K562 (cell line): ENCODE results near the gene GPR107. TPM values are rescaled to one million over a fixed set of nuclear protein-coding genes. Genes with fewer than 3 reads are reported as not detected.

Source experiments
- ATAC-seq: fragments of 200-7000 bp; cut with Tn5 transposase; 3 replicates; pipeline ENCODE4 v1.9.1; 2020; ENCODE audit warnings: moderate library complexity
- BruUV-seq: library from RNA; stranded (reverse); fragments of 400-500 nt; replicated peaks from 2 replicates; lab custom pipeline; 2021; lab: Mats Ljungman, UMichigan
- CTCF ChIA-PET: fragments of 300-600 bp; formaldehyde crosslinking; extraction: SDS; loops from one replicate; lab custom pipeline; 2021; ENCODE audit warnings: low intra/inter-chr PET ratio; lab: Yijun Ruan, JAX
- POLR2A ChIA-PET: fragments of 300-600, 350-650 bp; sonication (Branson Sonifier 250); formaldehyde crosslinking; extraction: SDS; loops from one replicate; lab custom pipeline; 2021; ENCODE audit warnings: antibody characterized with exemption, inconsistent platforms; lab: Yijun Ruan, JAX
- DNase-seq, 4 experiments: peaks; one replicate each; pipeline versions ENCODE4 v3.0.0 to v3.0.0-alpha.2; 2011 to 2018; ENCODE audit warnings: low spot score in 3 of 4, mixed read lengths in 3 of 4; ENCODE audit errors: extremely low read depth in 1 of 4
- FAIRE-seq: peaks from 2 replicates; lab custom pipeline; 2011; peaks lifted over from hg19 to GRCh38; lab: Jason Lieb, UNC
- H2AFZ ChIP-seq: 2 replicates; pipeline ENCODE4 v1.6.0; 2011; ENCODE audit warnings: low read depth, low read length, control low read depth, inconsistent platforms
- H3K27ac ChIP-seq: fragments of 200-600 bp; 3 replicates; pipeline ENCODE4 v1.8.0; 2011; ENCODE audit warnings: low read depth, mild to moderate bottlenecking, control low read depth, inconsistent platforms, low read length, moderate library complexity, mixed read lengths; ENCODE audit errors: extremely low read depth
- H3K27me3 ChIP-seq, 2 experiments: fragments of 300-600 bp in 1 of 2; 2 replicates in 1 of 2; 3 replicates in 1 of 2; pipeline versions ENCODE4 v1.6.0 to v1.8.0; 2011; ENCODE audit warnings: inconsistent platforms in 2 of 2, low read length in 2 of 2, mild to moderate bottlenecking in 1 of 2, mixed read lengths in 1 of 2, moderate library complexity in 1 of 2; ENCODE audit not compliant: control insufficient read depth in 2 of 2, insufficient read depth in 2 of 2
- H3K36me3 ChIP-seq: fragments of 300-600 bp; 3 replicates; pipeline ENCODE4 v1.8.0; 2011; ENCODE audit warnings: mild to moderate bottlenecking, low read length, inconsistent platforms; ENCODE audit not compliant: control insufficient read depth, insufficient read depth
- H3K4me1 ChIP-seq, 2 experiments: fragments of 200-600 bp in 1 of 2; replicated peaks in 1 of 2; 2 replicates in 1 of 2; 3 replicates in 1 of 2; pipeline versions ENCODE4 v1.5.1 to v1.8.0; 2011; ENCODE audit warnings: inconsistent platforms in 2 of 2, low read length in 2 of 2, mild to moderate bottlenecking in 1 of 2, mixed read lengths in 1 of 2, moderate library complexity in 1 of 2; ENCODE audit not compliant: control insufficient read depth in 2 of 2, insufficient read depth in 2 of 2
- H3K4me2 ChIP-seq: 2 replicates; pipeline ENCODE4 v1.6.1; 2011; ENCODE audit warnings: low read length, control low read depth, inconsistent platforms, mixed read lengths; ENCODE audit not compliant: insufficient read depth
- H3K4me3 ChIP-seq: fragments of 200-600 bp; sonication (generic), shearing (Covaris generic); 2 replicates; pipeline ENCODE4 v1.5.1; 2016; ENCODE audit warnings: control low read depth, inconsistent platforms
- H3K79me2 ChIP-seq: fragments of 200-600 bp; 3 replicates; pipeline ENCODE4 v1.8.0; 2011; ENCODE audit warnings: low read length, inconsistent platforms; ENCODE audit not compliant: control insufficient read depth, insufficient read depth
- H3K9ac ChIP-seq, 2 experiments: 2 replicates each; pipeline versions ENCODE4 v1.6.0 to v1.6.1; 2011; ENCODE audit warnings: low read depth in 2 of 2, low read length in 2 of 2, control low read depth in 1 of 2, inconsistent platforms in 1 of 2, mild to moderate bottlenecking in 1 of 2, mixed read lengths in 1 of 2; ENCODE audit not compliant: insufficient read depth in 1 of 2
- H3K9me1 ChIP-seq: one replicate; pipeline ENCODE4 v1.6.0; 2011; ENCODE audit warnings: inconsistent platforms, mild to moderate bottlenecking, low read length, moderate library complexity; ENCODE audit not compliant: control insufficient read depth, insufficient read depth
- H3K9me3 ChIP-seq: replicated peaks from 2 replicates; pipeline ENCODE4 v1.5.1; 2011; ENCODE audit warnings: low read depth, low read length, inconsistent platforms; ENCODE audit not compliant: control insufficient read depth, insufficient read depth
- H4K20me1 ChIP-seq: replicated peaks from 2 replicates; pipeline ENCODE4 v1.6.1; 2011; ENCODE audit warnings: low read length, inconsistent platforms, mixed read lengths; ENCODE audit not compliant: control insufficient read depth, insufficient read depth
- EGR1 ChIP-seq: fragments of 450-650 bp; conservative IDR thresholded peaks from 2 replicates; pipeline ENCODE4 v1.6.1; 2017; ENCODE audit warnings: mild to moderate bottlenecking
- HNRNPL ChIP-seq: fragments of 200-400 bp; formaldehyde crosslinking; IDR thresholded peaks from 2 replicates; pipeline ENCODE4 v1.6.1; 2017; ENCODE audit warnings: low read depth, mild to moderate bottlenecking, low read length
- NEUROD1 ChIP-seq: fragments of 150-350 bp; IDR thresholded peaks from 2 replicates; pipeline ENCODE4 v1.6.1; 2014; ENCODE audit warnings: borderline replicate concordance, low read length, low read depth; ENCODE audit not compliant: partially characterized antibody
- NFRKB ChIP-seq: fragments of 450-650 bp; IDR thresholded peaks from 2 replicates; pipeline ENCODE4 v1.6.1; 2016; ENCODE audit warnings: low read depth
- PTTG1 ChIP-seq: fragments of 450-650 bp; IDR thresholded peaks from 2 replicates; pipeline ENCODE4 v1.6.1; 2016; ENCODE audit warnings: low read depth, mild to moderate bottlenecking, missing genetic modification characterization, missing compliant biosample characterization
- RBFOX2 ChIP-seq: fragments of 200-400 bp; formaldehyde crosslinking; IDR thresholded peaks from 2 replicates; pipeline ENCODE4 v1.6.1; 2017; ENCODE audit warnings: low read depth, mild to moderate bottlenecking, low read length, moderate library complexity
- SRSF1 ChIP-seq: fragments of 200-400 bp; formaldehyde crosslinking; IDR thresholded peaks from 2 replicates; pipeline ENCODE4 v1.6.1; 2017; ENCODE audit warnings: mild to moderate bottlenecking, low read depth, low read length, moderate library complexity
- TAL1 ChIP-seq: fragments of 450-650 bp; IDR thresholded peaks from 2 replicates; pipeline ENCODE4 v1.6.1; 2016; ENCODE audit warnings: mild to moderate bottlenecking
- ZNF165 ChIP-seq: fragments of 250-450 bp; sonication (Bioruptor Pico); IDR thresholded peaks from 2 replicates; pipeline ENCODE4 v1.4.0; 2020; ENCODE audit warnings: borderline replicate concordance
- ZNF175 ChIP-seq: fragments of 200-800 bp; sonication (Bioruptor generic); IDR thresholded peaks from 2 replicates; pipeline ENCODE4 v1.6.1; 2016; ENCODE audit warnings: low read depth, mild to moderate bottlenecking, missing genetic modification characterization, missing compliant biosample characterization
- ZNF324 ChIP-seq: fragments of 250-450 bp; sonication (Bioruptor Pico); IDR thresholded peaks from 2 replicates; pipeline ENCODE4 v1.4.0; 2020; ENCODE audit warnings: mild to moderate bottlenecking
- WGBS: fragments of 100-300 bp; shearing (Covaris generic); methylation state at CpG from one replicate; pipeline ENCODE4 v1.1.6; 2016; ENCODE audit warnings: low coverage, mixed read lengths; ENCODE audit not compliant: insufficient coverage; ENCODE audit errors: missing lambda C conversion rate; 5-methylcytosine and 5-hydroxymethylcytosine counted together
- in situ Hi-C: fragments of 300-500 bp; cut with MboI; formaldehyde crosslinking; loops from 4 replicates; pipeline ENCODE4 v1.15.0; 2018; ENCODE audit warnings: inconsistent platforms, mixed read lengths
- intact Hi-C: fragments of 100-400 bp; cut with micrococcal nuclease; formaldehyde crosslinking; loops from 2 replicates; pipeline ENCODE4 v1.14.2; 2022
- polyA plus RNA-seq, 8 experiments: library from polyadenylated mRNA; depleted of rRNA in 4 of 8; stranded (reverse) in 5 of 8; unstranded in 3 of 8; fragments of >200 nt; fragmentation: Nextera tagmentation in 2 of 8; fragmentation: Illumina TruSeq in 1 of 8; extraction: Ambion mirVana in 2 of 8; extraction: Trizol in 1 of 8; gene quantifications; 2 replicates each; pipeline versions ENCODE4 v1.2.1 to v1.2.3, GENCODE V29; 2011 to 2014; ENCODE audit warnings: inconsistent platforms in 1 of 8, missing spikeins in 1 of 8
- total RNA-seq, 7 experiments: library from RNA; depleted of rRNA in 6 of 7; stranded (reverse); fragments of >200 nt in 6 of 7; fragmentation: Illumina TruSeq in 2 of 7; extraction: Trizol in 2 of 7; gene quantifications; 2 replicates each; pipeline versions ENCODE4 v1.2.1 to v1.2.3, GENCODE V29; 2011 to 2021; ENCODE audit warnings: low replicate concordance in 1 of 7
- TF ChIP-seq, protein P1 (sequence below): fragments of 250-450 bp; sonication (Bioruptor Pico); IDR thresholded peaks from 2 replicates; pipeline ENCODE4 v1.4.0; 2020
- TF ChIP-seq, protein P2 (sequence below): sonication (generic); formaldehyde crosslinking; IDR thresholded peaks from 2 replicates; pipeline ENCODE4 v1.8.1; 2023; ENCODE audit warnings: mild to moderate bottlenecking, missing genetic modification reagents

Gene GPR107
- total and polyA plus RNA-seq, 9 of the 15 experiments (the other 6 are each of a cell fraction or from before 2014, with no cell fraction given), result 3.2 to 34.6 (median 14.4) TPM

DNA sequence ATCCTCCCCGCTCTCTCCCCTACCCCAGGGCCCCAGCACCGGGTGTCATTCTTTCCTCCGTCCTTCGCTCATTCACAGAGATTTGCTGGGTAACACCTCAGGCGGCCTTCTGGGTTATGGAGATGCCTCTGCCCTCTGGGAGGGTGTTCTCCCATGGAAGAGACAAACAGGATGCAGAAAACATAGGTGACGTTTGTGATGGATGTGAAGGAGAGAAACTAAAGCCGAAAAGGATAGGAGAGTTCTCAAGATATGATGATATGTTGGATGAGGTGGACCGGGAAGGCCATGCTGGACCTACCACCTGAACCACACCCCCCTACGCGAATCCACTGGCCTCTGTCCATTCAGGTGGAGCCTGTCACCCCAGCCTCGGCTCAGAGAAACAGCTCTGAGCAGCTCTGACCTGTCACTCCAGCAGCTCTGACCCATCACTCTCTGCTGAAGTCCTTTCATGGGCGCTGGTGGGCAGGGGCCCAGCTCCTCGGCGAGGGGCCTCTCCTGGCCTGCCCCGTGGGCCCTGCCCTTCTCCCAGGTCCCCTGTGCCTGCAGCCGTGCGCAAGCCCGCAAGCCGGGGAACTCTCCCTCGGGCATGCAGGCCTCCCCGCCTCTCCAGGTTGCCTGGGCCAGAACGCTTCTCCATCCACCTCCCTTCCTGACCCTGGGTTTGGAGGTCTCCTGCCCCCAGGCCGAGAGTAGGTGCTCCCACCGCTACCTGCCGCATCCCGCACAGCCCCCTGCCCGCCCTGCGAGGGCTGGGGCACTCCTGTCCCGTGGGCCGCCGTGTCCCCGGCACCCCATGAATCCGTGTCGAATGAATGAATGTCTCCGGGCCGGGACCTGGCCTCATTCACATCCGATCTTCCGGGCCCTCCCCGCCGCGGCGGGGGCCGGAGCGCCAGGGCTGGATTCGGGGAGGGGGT is 117.8 kb downstream of the GPR107 start:
- ChIA-PET POLR2A (no interaction called here), CTCF (no interaction called here)
- Histone ChIP-seq H3K9me1 (no peaks in the 10 kb centered on the region), H4K20me1 (peaks cover 11% of the 10 kb centered on the region; the same call in 1 of the 2 replicates), H3K4me3 (peak overlapping the region; percentile 52), H3K9ac (peak overlapping the region in 1 of 2 experiments; percentile 90; a peak in 3 of 4 replicates), H3K79me2 (peaks cover 16% of the 10 kb centered on the region), H3K4me1 (peaks cover 0 to 27% of the 10 kb centered on the region in 2 experiments; a peak in 3 of 5 replicates), H3K4me2 (peak overlapping the region; percentile 39; the same call in 1 of the 2 replicates), H3K36me3 (no peaks in the 10 kb centered on the region), H3K27ac (no peak overlapping the region), H3K27me3 (no peaks in the 10 kb centered on the region; a peak in 1 of 5 replicates), H3K9me3 (no peaks in the 10 kb centered on the region), H2AFZ (peak overlapping the region; percentile 78)
- BruUV-seq, result no TSS peak
- in situ Hi-C loops, result no loop called here
- intact Hi-C loops, result no loop called here
- WGBS, result 43% methylated on average over 30 of the region's 45 CpGs
- no peak for DNase-seq
- FAIRE-seq, result no peak
- ATAC-seq, result peak; percentile 34
- TF ChIP-seq HNRNPL (no peak), TAL1 (no peak), ZNF165 (no peak), NEUROD1 (no peak), ZNF324 (CRISPR knock-in tag) (no peak), PTTG1 (no peak), SRSF1 (no peak), RBFOX2 (peak; percentile 41; the same call in 1 of the 2 replicates), NFRKB (no peak), ZNF175 (CRISPR knock-in tag) (no peak), EGR1 (peak; percentile 41)
- TF ChIP-seq, protein P1, sequence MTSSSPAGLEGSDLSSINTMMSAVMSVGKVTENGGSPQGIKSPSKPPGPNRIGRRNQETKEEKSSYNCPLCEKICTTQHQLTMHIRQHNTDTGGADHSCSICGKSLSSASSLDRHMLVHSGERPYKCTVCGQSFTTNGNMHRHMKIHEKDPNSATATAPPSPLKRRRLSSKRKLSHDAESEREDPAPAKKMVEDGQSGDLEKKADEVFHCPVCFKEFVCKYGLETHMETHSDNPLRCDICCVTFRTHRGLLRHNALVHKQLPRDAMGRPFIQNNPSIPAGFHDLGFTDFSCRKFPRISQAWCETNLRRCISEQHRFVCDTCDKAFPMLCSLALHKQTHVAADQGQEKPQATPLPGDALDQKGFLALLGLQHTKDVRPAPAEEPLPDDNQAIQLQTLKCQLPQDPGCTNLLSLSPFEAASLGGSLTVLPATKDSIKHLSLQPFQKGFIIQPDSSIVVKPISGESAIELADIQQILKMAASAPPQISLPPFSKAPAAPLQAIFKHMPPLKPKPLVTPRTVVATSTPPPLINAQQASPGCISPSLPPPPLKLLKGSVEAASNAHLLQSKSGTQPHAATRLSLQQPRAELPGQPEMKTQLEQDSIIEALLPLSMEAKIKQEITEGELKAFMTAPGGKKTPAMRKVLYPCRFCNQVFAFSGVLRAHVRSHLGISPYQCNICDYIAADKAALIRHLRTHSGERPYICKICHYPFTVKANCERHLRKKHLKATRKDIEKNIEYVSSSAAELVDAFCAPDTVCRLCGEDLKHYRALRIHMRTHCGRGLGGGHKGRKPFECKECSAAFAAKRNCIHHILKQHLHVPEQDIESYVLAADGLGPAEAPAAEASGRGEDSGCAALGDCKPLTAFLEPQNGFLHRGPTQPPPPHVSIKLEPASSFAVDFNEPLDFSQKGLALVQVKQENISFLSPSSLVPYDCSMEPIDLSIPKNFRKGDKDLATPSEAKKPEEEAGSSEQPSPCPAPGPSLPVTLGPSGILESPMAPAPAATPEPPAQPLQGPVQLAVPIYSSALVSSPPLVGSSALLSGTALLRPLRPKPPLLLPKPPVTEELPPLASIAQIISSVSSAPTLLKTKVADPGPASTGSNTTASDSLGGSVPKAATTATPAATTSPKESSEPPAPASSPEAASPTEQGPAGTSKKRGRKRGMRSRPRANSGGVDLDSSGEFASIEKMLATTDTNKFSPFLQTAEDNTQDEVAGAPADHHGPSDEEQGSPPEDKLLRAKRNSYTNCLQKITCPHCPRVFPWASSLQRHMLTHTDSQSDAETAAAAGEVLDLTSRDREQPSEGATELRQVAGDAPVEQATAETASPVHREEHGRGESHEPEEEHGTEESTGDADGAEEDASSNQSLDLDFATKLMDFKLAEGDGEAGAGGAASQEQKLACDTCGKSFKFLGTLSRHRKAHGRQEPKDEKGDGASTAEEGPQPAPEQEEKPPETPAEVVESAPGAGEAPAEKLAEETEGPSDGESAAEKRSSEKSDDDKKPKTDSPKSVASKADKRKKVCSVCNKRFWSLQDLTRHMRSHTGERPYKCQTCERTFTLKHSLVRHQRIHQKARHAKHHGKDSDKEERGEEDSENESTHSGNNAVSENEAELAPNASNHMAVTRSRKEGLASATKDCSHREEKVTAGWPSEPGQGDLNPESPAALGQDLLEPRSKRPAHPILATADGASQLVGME, result no peak
- TF ChIP-seq, protein P2, sequence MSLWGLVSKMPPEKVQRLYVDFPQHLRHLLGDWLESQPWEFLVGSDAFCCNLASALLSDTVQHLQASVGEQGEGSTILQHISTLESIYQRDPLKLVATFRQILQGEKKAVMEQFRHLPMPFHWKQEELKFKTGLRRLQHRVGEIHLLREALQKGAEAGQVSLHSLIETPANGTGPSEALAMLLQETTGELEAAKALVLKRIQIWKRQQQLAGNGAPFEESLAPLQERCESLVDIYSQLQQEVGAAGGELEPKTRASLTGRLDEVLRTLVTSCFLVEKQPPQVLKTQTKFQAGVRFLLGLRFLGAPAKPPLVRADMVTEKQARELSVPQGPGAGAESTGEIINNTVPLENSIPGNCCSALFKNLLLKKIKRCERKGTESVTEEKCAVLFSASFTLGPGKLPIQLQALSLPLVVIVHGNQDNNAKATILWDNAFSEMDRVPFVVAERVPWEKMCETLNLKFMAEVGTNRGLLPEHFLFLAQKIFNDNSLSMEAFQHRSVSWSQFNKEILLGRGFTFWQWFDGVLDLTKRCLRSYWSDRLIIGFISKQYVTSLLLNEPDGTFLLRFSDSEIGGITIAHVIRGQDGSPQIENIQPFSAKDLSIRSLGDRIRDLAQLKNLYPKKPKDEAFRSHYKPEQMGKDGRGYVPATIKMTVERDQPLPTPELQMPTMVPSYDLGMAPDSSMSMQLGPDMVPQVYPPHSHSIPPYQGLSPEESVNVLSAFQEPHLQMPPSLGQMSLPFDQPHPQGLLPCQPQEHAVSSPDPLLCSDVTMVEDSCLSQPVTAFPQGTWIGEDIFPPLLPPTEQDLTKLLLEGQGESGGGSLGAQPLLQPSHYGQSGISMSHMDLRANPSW (CRISPR knock-in tag), result no peak
